AG10803 (cell line): ENCODE measurements around the gene TMEM222.

Experiments used
- DNase-seq: peaks from one replicate; pipeline ENCODE4 v3.0.0; 2010; ENCODE audit warnings: low read depth
- H3K4me3 ChIP-seq: 2 replicates; pipeline ENCODE4 v1.5.1; 2011; ENCODE audit warnings: mild to moderate bottlenecking, low read length, control low read depth
- TF ChIP-seq, protein P1 (sequence below): conservative IDR thresholded peaks from 2 replicates; pipeline ENCODE4 v1.5.1; 2011; ENCODE audit warnings: mild to moderate bottlenecking, low read length, control low read depth, inconsistent platforms

Gene TMEM222

DNA sequence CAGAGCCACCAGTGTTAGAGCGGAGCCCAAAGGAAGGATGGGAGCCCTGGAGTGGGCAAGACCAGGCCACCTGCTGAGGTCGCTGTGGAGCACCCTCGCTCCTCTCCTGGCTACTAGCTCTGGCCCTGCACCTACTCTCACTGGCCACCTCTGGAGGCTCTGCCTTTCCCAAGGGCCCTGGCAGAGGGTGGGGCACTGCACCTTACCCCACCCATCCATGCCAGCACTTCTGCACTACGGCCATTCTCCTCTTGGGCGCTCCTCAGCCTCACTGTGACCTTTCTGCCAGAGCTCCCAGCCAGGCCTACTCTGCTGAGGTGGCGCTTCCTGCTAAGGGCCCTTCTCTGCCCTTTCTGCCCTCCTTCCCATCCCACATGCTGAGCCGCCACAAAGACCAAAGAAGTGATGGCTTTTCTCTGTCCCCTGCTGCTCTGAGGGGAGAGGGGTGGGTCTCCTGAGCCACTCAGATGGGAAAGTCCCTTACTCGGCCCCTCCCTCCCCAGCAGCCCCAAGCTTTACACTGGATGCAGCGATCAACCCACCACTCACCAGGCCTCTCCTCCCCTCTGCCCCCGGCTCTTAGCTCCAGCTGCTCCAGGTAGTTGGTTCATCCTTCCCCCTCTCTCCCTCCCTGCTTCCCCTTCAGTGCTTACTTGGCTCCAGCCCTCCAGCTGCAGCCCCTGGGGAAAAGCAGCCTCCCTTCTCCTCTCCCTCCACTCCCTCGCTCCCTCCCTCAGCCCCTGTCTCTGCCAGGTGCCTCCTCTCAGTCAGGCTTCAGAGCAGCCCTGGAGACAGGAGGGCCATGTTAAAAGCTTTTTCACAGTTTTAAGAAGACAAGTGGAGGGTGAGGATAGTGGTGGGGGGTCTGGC, 14.8 kb upstream of the TMEM222 start:
- no peak overlapping the region for H3K4me3 ChIP-seq
- no peak for DNase-seq
- TF ChIP-seq, protein P1, sequence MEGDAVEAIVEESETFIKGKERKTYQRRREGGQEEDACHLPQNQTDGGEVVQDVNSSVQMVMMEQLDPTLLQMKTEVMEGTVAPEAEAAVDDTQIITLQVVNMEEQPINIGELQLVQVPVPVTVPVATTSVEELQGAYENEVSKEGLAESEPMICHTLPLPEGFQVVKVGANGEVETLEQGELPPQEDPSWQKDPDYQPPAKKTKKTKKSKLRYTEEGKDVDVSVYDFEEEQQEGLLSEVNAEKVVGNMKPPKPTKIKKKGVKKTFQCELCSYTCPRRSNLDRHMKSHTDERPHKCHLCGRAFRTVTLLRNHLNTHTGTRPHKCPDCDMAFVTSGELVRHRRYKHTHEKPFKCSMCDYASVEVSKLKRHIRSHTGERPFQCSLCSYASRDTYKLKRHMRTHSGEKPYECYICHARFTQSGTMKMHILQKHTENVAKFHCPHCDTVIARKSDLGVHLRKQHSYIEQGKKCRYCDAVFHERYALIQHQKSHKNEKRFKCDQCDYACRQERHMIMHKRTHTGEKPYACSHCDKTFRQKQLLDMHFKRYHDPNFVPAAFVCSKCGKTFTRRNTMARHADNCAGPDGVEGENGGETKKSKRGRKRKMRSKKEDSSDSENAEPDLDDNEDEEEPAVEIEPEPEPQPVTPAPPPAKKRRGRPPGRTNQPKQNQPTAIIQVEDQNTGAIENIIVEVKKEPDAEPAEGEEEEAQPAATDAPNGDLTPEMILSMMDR, result no peak

DNA sequence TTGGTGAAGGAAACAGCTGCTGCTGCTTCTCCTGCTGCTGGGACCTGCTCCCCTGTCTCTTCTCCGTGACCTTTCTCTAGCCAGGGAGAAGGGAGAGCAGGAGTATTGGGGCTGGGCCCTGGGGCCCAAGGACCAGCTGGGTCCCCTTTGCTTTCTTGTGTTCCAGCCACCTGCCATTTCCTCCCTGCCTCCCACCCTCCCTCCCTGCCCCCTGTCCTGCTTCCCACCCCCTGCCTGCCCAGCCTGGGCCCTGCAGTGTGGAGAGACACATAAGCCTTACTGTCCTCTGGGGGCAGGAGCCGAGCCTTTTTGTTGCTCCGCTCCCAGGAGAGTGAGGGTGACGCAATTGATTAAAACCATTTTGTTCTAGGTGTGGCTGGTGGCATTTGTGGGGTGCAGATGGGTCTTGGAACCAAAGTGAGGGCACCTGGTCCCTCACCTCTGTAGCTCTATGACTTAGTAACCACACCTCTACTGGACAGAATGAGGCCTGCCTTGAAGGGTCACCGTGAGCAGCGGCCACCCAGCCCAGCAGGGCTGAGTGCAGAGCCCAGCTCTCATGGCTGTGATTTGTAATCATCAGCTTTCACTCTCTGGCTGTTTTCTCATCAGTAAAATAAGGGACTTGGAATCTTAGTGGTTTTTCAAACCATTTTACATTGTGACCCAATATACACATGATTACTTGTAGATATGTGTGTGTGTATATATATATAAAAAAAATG, 13.9 kb upstream of the TMEM222 start:
- no peak for DNase-seq
- TF ChIP-seq, protein P1, result no peak
- H3K4me3 ChIP-seq, result no peak overlapping the region

DNA sequence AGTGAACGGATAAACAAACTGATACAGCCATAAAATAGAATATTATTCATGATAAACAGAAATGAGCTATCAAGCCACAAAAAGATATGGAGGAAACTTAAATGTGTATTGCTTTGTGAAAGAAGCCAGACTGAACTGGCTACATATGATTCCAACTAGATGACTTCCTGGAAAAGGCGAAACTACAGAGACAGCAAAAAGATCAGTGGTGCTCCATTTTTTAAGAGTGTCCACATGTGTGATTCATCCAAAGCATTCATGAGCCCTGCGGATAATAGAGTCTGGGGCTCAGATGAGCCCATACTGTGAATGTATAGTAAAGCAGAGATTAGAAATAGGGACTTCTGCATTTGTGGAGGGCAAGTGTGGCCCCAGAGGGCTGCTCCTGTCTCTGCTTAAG, 7.8 kb upstream of the TMEM222 start:
- H3K4me3 ChIP-seq, result no peak overlapping the region
- TF ChIP-seq, protein P1, result no peak
- DNase-seq, result no peak

GRCh38 chr1:27314737-27315136, 7.2 kb upstream of the TMEM222 start:
- no peak overlapping the region for H3K4me3 ChIP-seq
- TF ChIP-seq, protein P1, result no peak
- DNase-seq, result no peak

DNA sequence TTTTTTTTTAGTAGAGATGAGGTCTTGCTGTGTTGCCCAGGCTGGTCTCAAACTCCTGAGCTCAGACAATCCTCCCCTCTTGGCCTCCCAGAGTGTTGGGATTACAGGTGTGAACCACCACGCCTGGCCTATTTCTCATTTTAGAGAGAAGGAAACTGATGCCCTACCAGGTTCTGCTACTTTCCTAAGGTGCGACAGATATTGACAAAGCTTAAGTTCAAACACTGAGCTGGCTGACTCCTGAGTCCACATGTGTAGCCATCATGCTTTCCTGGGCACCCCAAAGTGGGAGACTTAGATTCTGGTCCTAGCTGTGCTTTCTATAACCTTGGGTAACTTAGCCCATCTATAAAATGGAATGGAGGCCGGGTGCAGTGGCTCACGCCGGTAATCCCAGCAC, 5.1 kb upstream of the TMEM222 start:
- TF ChIP-seq, protein P1, result no peak
- no peak for DNase-seq
- H3K4me3 ChIP-seq, result no peak overlapping the region

GRCh38 chr1:27318136-27318535, 3.8 kb upstream of the TMEM222 start:
- TF ChIP-seq, protein P1, result no peak
- DNase-seq, result no peak
- no peak overlapping the region for H3K4me3 ChIP-seq
